ENCODE results near the gene DONSON. TPM values are rescaled to one million over a fixed set of nuclear protein-coding genes. Genes with fewer than 3 reads are reported as not detected.

The DONSON gene
- total RNA-seq, 1 experiment from 2014 or later, result 44.7 TPM

- no peak for DNase-seq (ENCODE audit: low read depth)
- in situ Hi-C loops (cut with HindIII; ENCODE audit: low pct_unique_long_range_greater_than_20kb, low sequenced_read_pairs), result no loop called here
Observed at GRCh38 chr21:33568448-33568847, 20.0 kb downstream of the DONSON start.

DNA sequence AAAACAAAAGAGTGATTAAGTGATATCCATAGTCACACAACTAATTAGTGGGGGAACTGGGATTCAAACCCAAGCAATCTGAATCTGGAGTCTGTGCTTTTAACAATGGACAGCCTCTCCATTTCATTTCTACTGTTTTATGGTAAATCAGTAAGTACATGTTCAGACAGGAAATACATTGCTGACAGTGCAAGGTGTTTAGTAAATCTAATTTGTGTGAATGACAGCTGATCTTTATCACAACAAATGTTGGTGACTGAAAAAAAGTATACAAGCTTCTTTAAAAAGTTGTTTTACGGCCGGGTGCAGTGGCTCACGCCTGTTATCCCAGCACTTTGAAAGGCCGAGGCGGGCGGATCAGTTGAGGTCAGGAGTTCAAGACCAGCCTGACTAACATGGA, 20.6 kb downstream of the DONSON start:
- no peak for DNase-seq (ENCODE audit: low read depth)
- in situ Hi-C loops (cut with HindIII; ENCODE audit: low pct_unique_long_range_greater_than_20kb, low sequenced_read_pairs), result no loop called here

- DNase-seq (ENCODE audit: low read depth), result no peak
- in situ Hi-C loops (cut with HindIII; ENCODE audit: low pct_unique_long_range_greater_than_20kb, low sequenced_read_pairs), result no loop called here
Observed at GRCh38 chr21:33566514-33566913, 22.0 kb downstream of the DONSON start.

- DNase-seq (ENCODE audit: low read depth), result no peak
- in situ Hi-C loops (cut with HindIII; ENCODE audit: low pct_unique_long_range_greater_than_20kb, low sequenced_read_pairs), result no loop called here
Observed at GRCh38 chr21:33562389-33562788, 26.1 kb downstream of the DONSON start.

- in situ Hi-C loops (cut with HindIII; ENCODE audit: low pct_unique_long_range_greater_than_20kb, low sequenced_read_pairs), result no loop called here
- DNase-seq (ENCODE audit: low read depth), result no peak
Observed at GRCh38 chr21:33561373-33561772, 27.1 kb downstream of the DONSON start.

GRCh38 chr21:33560965-33561364, 27.5 kb downstream of the DONSON start:
- in situ Hi-C loops (cut with HindIII; ENCODE audit: low pct_unique_long_range_greater_than_20kb, low sequenced_read_pairs), result no loop called here
- no peak for DNase-seq (ENCODE audit: low read depth)

DNA sequence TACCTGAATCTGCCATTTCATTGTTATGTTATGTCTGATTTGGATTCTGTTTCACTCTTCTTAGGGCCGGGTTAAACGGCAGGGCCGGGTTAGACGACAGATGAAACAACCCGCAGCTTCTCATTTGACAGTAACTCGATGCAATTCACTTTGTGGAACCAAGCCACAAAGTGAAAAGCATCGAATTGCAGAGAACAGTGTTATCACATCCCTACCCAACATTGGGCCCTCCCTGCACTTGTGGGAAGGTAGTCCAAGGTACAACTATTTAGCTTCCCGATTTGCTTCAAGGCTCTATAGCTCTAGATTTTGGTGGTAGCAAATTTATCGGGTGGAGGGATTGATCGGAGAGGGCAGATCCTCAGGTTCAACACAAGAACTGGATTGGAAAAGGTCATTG, 28.7 kb downstream of the DONSON start:
- in situ Hi-C loops (cut with HindIII; ENCODE audit: low pct_unique_long_range_greater_than_20kb, low sequenced_read_pairs), result no loop called here

DNA sequence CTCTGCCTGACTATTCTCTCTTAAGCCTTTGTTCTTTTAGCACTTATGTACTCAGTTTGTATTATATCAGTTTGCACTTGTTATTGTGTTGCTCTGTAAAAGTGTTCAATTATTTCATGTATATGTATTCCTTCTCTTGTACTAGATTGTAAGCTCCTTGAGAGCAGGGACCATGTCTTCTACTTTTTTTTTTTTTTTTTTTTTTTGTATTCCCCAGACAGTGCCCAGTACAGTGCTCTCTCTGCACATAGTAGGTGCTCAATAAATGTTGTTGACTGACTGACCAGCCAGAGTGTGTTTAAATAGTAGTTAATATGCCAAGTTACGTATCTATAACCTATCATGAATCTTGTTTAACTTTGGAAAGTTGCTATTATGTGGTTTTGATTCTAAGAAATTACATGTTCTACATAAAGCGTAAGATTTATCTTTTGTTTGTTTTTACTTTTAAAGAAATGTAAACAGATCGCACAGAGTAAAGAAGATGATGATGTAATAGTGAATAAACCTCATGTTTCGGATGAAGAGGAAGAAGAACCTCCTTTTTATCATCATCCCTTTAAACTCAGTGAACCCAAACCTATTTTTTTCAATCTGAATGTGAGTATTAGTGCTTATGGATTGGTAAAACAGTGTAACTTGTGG, 29.6 kb downstream of the DONSON start:
- in situ Hi-C loops (cut with HindIII; ENCODE audit: low pct_unique_long_range_greater_than_20kb, low sequenced_read_pairs), result no loop called here
- DNase-seq (ENCODE audit: low read depth), result no peak

More for the DNA sequence above, 28.7 kb downstream of the DONSON start:
- DNase-seq (ENCODE audit: low read depth), result no peak

- DNase-seq (ENCODE audit: low read depth), result no peak
- in situ Hi-C loops (cut with HindIII; ENCODE audit: low pct_unique_long_range_greater_than_20kb, low sequenced_read_pairs), result no loop called here
Observed at GRCh38 chr21:33557447-33557846, 31.0 kb downstream of the DONSON start.

DNA sequence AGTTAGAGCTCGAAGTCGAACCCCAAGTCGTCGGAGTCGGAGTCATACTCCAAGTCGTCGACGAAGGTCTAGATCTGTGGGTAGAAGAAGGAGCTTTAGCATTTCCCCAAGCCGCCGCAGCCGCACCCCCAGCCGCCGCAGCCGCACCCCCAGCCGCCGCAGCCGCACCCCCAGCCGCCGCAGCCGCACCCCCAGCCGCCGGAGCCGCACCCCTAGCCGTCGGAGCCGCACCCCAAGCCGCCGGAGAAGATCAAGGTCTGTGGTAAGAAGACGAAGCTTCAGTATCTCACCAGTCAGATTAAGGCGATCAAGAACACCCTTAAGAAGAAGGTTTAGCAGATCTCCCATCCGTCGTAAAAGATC, 33.5 kb downstream of the DONSON start:
- in situ Hi-C loops (cut with HindIII; ENCODE audit: low pct_unique_long_range_greater_than_20kb, low sequenced_read_pairs), result no loop called here

GRCh38 chr21:33554236-33554981, 34.1 kb downstream of the DONSON start:
- no peak for DNase-seq (ENCODE audit: low read depth)
- in situ Hi-C loops (cut with HindIII; ENCODE audit: low pct_unique_long_range_greater_than_20kb, low sequenced_read_pairs), result no loop called here

More for the DNA sequence above, 33.5 kb downstream of the DONSON start:
- DNase-seq (ENCODE audit: low read depth), result no peak

DNA sequence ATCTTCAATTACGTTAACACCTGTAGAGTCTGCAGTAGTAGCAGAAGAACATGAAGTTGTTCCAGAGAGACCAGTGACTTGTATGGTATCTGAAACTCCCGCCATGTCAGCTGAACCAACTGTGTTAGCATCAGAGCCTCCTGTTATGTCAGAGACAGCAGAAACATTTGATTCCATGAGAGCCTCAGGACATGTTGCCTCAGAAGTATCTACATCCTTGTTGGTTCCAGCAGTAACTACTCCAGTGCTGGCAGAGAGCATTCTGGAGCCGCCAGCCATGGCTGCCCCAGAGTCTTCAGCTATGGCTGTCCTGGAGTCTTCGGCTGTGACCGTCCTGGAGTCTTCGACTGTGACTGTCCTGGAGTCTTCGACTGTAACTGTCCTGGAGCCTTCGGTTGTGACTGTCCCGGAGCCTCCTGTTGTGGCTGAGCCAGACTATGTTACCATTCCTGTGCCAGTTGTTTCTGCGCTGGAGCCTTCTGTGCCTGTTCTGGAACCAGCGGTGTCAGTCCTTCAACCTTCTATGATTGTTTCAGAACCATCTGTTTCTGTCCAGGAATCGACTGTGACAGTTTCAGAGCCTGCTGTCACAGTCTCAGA, 35.4 kb downstream of the DONSON start:
- in situ Hi-C loops (cut with HindIII; ENCODE audit: low pct_unique_long_range_greater_than_20kb, low sequenced_read_pairs), result no loop called here
- DNase-seq (ENCODE audit: low read depth), result no peak

GRCh38 chr21:33552093-33552998, 36.1 kb downstream of the DONSON start:
- in situ Hi-C loops (cut with HindIII; ENCODE audit: low pct_unique_long_range_greater_than_20kb, low sequenced_read_pairs), result no loop called here
- DNase-seq (ENCODE audit: low read depth), result no peak

DNA sequence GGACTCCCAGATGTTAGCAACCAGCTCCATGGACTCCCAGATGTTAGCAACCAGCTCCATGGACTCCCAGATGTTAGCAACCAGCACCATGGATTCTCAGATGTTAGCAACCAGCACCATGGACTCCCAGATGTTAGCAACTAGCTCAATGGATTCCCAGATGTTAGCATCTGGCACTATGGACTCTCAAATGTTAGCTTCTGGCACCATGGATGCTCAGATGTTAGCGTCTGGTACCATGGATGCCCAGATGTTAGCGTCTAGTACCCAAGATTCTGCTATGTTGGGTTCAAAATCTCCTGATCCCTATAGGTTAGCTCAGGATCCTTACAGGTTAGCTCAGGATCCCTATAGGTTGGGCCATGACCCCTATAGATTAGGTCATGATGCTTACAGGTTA, 36.8 kb downstream of the DONSON start:
- in situ Hi-C loops (cut with HindIII; ENCODE audit: low pct_unique_long_range_greater_than_20kb, low sequenced_read_pairs), result no loop called here
- DNase-seq (ENCODE audit: low read depth), result no peak

- in situ Hi-C loops (cut with HindIII; ENCODE audit: low pct_unique_long_range_greater_than_20kb, low sequenced_read_pairs), result no loop called here
Observed at GRCh38 chr21:33550772-33551660, 37.5 kb downstream of the DONSON start.

DNA sequence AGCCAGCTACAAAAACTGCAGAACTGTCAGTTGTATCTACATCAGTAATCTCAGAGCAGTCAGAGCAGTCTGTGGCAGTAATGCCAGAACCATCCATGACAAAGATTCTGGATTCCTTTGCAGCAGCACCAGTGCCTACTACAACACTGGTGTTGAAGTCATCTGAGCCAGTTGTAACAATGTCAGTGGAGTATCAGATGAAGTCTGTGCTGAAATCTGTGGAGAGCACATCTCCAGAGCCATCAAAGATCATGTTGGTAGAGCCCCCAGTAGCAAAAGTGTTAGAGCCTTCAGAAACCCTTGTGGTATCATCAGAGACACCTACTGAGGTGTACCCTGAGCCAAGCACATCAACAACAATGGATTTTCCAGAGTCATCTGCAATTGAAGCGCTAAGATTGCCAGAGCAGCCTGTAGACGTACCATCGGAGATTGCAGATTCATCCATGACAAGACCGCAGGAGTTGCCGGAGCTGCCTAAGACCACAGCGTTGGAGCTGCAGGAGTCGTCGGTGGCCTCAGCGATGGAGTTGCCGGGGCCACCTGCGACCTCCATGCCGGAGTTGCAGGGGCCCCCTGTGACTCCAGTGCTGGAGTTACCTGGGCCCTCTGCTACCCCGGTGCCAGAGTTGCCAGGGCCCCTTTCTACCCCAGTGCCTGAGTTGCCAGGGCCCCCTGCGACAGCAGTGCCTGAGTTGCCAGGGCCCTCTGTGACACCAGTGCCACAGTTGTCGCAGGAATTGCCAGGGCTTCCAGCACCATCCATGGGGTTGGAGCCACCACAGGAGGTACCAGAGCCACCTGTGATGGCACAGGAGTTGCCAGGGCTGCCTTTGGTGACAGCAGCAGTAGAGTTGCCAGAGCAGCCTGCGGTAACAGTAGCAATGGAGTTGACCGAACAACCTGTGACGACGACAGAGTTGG, 38.4 kb downstream of the DONSON start:
- no peak for DNase-seq (ENCODE audit: low read depth)
- in situ Hi-C loops (cut with HindIII; ENCODE audit: low pct_unique_long_range_greater_than_20kb, low sequenced_read_pairs), result no loop called here

More at GRCh38 chr21:33550772-33551660, 37.5 kb downstream of the DONSON start:
- no peak for DNase-seq (ENCODE audit: low read depth)

- in situ Hi-C loops (cut with HindIII; ENCODE audit: low pct_unique_long_range_greater_than_20kb, low sequenced_read_pairs), result no loop called here
- no peak for DNase-seq (ENCODE audit: low read depth)
Observed at GRCh38 chr21:33546086-33546485, 42.4 kb downstream of the DONSON start.

All from Caki2 (cell line).